ENCODE data around the gene GPBAR1.

The GPBAR1 gene

DNA sequence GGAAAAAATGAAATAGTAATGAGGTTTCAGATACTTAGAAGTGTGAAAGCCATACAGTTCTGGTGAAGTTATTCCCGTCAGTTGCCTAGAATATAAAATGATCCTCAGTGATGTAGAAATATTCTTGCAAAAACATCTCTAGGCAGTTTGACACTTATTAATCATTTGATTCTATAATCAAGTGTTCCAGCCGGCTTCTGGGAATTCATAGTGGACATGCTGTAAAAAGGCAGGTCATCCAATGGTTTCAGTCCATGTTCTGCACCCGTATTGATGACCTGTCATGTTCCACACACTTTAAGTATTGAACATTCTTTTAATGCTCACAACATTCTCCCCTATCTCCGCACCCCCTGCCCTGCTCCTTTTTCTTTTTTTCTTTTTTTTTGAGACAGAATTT is 24.0 kb upstream of the GPBAR1 start:
- H3K4me3 ChIP-seq (ENCODE audit: low read length), result no peak overlapping the region
- no peaks in the 10 kb centered on the region for H3K9me2 ChIP-seq (replicated peaks; ENCODE audit: insufficient read depth, low read length)
- H3K4me1 ChIP-seq (ENCODE audit: low read length), result no peaks in the 10 kb centered on the region
- H3K4me2 ChIP-seq (ENCODE audit: low read depth, low read length), result no peak overlapping the region
- no peaks in the 10 kb centered on the region for H3F3A ChIP-seq (ENCODE audit: insufficient read depth, low read length)
- no peak for DNase-seq
- no peak overlapping the region for H2AFZ ChIP-seq (ENCODE audit: low read length)
- TF ChIP-seq EZH2phosphoT487 (IDR thresholded peaks at IDR 0.05; ENCODE audit: low read length), result no peak
- TF ChIP-seq, protein P1, sequence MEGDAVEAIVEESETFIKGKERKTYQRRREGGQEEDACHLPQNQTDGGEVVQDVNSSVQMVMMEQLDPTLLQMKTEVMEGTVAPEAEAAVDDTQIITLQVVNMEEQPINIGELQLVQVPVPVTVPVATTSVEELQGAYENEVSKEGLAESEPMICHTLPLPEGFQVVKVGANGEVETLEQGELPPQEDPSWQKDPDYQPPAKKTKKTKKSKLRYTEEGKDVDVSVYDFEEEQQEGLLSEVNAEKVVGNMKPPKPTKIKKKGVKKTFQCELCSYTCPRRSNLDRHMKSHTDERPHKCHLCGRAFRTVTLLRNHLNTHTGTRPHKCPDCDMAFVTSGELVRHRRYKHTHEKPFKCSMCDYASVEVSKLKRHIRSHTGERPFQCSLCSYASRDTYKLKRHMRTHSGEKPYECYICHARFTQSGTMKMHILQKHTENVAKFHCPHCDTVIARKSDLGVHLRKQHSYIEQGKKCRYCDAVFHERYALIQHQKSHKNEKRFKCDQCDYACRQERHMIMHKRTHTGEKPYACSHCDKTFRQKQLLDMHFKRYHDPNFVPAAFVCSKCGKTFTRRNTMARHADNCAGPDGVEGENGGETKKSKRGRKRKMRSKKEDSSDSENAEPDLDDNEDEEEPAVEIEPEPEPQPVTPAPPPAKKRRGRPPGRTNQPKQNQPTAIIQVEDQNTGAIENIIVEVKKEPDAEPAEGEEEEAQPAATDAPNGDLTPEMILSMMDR (IDR thresholded peaks at IDR 0.05; ENCODE audit: low read length), result no peak
- no peak for TF ChIP-seq EZH2 (optimal IDR thresholded peaks at IDR 0.05; ENCODE audit: low read depth, low read length)
- no peak overlapping the region for H3K9ac ChIP-seq (ENCODE audit: low read length)
- H3K27me3 ChIP-seq (replicated peaks; ENCODE audit: insufficient read depth, low read length), result no peaks in the 10 kb centered on the region
- H3K79me2 ChIP-seq (ENCODE audit: low read length), result peaks cover 92% of the 10 kb centered on the region
- H3K9me3 ChIP-seq (replicated peaks; ENCODE audit: insufficient read depth, low read length), result no peaks in the 10 kb centered on the region
- peaks cover 33% of the 10 kb centered on the region for H3K36me3 ChIP-seq (replicated peaks; ENCODE audit: insufficient read depth, low read length)
- no peak overlapping the region for H3K27ac ChIP-seq (ENCODE audit: low read length)
- no peaks in the 10 kb centered on the region for H4K20me1 ChIP-seq (ENCODE audit: insufficient read depth, low read length)

DNA sequence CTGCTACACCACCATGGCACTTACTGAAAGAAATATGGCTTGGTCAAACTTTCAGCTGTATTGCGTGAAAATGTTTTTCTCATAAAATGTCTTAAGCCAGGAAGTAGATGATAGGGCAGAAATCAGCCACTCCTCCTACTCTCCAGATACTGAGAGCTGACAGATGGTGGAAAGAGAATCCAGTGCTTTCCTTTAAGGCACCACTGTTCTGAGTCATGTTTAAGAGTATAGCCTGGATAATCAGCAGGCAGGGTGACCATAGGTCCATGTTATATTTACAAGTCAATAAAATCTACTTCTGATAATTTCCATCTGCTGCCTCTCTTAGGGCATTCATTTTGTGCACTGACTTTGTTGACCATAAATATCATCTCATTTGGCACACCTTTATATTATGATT is 21.9 kb upstream of the GPBAR1 start:
- no peaks in the 10 kb centered on the region for H3K9me2 ChIP-seq (replicated peaks; ENCODE audit: insufficient read depth, low read length)
- no peak overlapping the region for H3K27ac ChIP-seq (ENCODE audit: low read length)
- no peaks in the 10 kb centered on the region for H3K4me1 ChIP-seq (ENCODE audit: low read length)
- peaks cover 93% of the 10 kb centered on the region for H3K79me2 ChIP-seq (ENCODE audit: low read length)
- no peaks in the 10 kb centered on the region for H4K20me1 ChIP-seq (ENCODE audit: insufficient read depth, low read length)
- no peaks in the 10 kb centered on the region for H3K9me3 ChIP-seq (replicated peaks; ENCODE audit: insufficient read depth, low read length)
- TF ChIP-seq, protein P1 (IDR thresholded peaks at IDR 0.05; ENCODE audit: low read length), result no peak
- TF ChIP-seq EZH2 (optimal IDR thresholded peaks at IDR 0.05; ENCODE audit: low read depth, low read length), result no peak
- TF ChIP-seq EZH2phosphoT487 (IDR thresholded peaks at IDR 0.05; ENCODE audit: low read length), result no peak
- no peaks in the 10 kb centered on the region for H3F3A ChIP-seq (ENCODE audit: insufficient read depth, low read length)
- peaks cover 37% of the 10 kb centered on the region for H3K36me3 ChIP-seq (replicated peaks; ENCODE audit: insufficient read depth, low read length)
- H2AFZ ChIP-seq (ENCODE audit: low read length), result no peak overlapping the region
- no peaks in the 10 kb centered on the region for H3K27me3 ChIP-seq (replicated peaks; ENCODE audit: insufficient read depth, low read length)
- no peak for DNase-seq
- no peak overlapping the region for H3K4me2 ChIP-seq (ENCODE audit: low read depth, low read length)
- no peak overlapping the region for H3K4me3 ChIP-seq (ENCODE audit: low read length)
- no peak overlapping the region for H3K9ac ChIP-seq (ENCODE audit: low read length)

DNA sequence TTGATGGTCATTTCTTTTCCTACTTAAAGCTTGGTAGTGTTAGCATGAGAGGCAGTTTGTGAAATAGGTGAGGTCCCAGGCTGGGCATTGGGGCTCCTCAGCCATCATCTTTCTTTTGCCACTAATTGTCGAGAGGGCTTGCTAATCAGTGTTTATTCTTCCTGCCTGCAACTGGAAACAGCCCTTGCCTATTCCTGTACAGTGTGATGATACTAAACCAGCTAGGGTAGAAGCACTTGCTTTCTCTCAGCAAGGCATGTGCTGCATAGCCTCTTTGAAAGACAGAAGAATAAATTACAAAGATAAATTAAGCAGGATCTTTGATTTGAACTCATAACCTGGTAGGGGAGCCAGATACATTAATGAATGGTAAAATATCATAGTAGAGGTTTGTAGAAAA is 16.6 kb upstream of the GPBAR1 start:
- no peak overlapping the region for H2AFZ ChIP-seq (ENCODE audit: low read length)
- no peak overlapping the region for H3K4me3 ChIP-seq (ENCODE audit: low read length)
- no peak for DNase-seq
- no peaks in the 10 kb centered on the region for H3K27me3 ChIP-seq (replicated peaks; ENCODE audit: insufficient read depth, low read length)
- H4K20me1 ChIP-seq (ENCODE audit: insufficient read depth, low read length), result no peaks in the 10 kb centered on the region
- H3K9ac ChIP-seq (ENCODE audit: low read length), result no peak overlapping the region
- H3K9me3 ChIP-seq (replicated peaks; ENCODE audit: insufficient read depth, low read length), result no peaks in the 10 kb centered on the region
- TF ChIP-seq EZH2phosphoT487 (IDR thresholded peaks at IDR 0.05; ENCODE audit: low read length) (no peak), EZH2 (optimal IDR thresholded peaks at IDR 0.05; ENCODE audit: low read depth, low read length) (no peak)
- TF ChIP-seq, protein P1 (IDR thresholded peaks at IDR 0.05; ENCODE audit: low read length), result no peak
- H3K9me2 ChIP-seq (replicated peaks; ENCODE audit: insufficient read depth, low read length), result no peaks in the 10 kb centered on the region
- H3K79me2 ChIP-seq (ENCODE audit: low read length), result peaks cover 80% of the 10 kb centered on the region
- H3K4me2 ChIP-seq (ENCODE audit: low read depth, low read length), result no peak overlapping the region
- H3F3A ChIP-seq (ENCODE audit: insufficient read depth, low read length), result peaks cover 4% of the 10 kb centered on the region; the same call in 1 of the 2 replicates
- H3K27ac ChIP-seq (ENCODE audit: low read length), result no peak overlapping the region
- no peaks in the 10 kb centered on the region for H3K4me1 ChIP-seq (ENCODE audit: low read length)
- H3K36me3 ChIP-seq (replicated peaks; ENCODE audit: insufficient read depth, low read length), result peaks cover 40% of the 10 kb centered on the region
